Spleen (tissue), 7 donors: ENCODE results near the gene SHMT2.

Experiments used
- POLR2A ChIP-seq, 3 donors: fragments of 450-650 bp; IDR thresholded peaks; one replicate each; pipeline ENCODE4 v1.5.1; 2017; ENCODE audit warnings: antibody characterized with exemption in 3 of 3, mild to moderate bottlenecking in 1 of 3
- POLR2AphosphoS5 ChIP-seq, 3 donors: sonication (generic); formaldehyde crosslinking; IDR thresholded peaks; one replicate each; pipeline ENCODE4 v1.5.1; 2017; ENCODE audit warnings: antibody characterized with exemption in 3 of 3
- TF ChIP-seq, protein P1 (sequence below), 11 experiments: fragments of 200-600 bp in 7 of 11; fragments of 450-650 bp in 4 of 11; sonication (generic) in 4 of 11; IDR thresholded peaks in 8 of 11; conservative IDR thresholded peaks in 3 of 11; 1 replicate in 7 of 11; 2 replicates in 4 of 11; pipeline versions ENCODE4 v1.4.0 to v1.8.0; 2016 to 2021; ENCODE audit warnings: antibody characterized with exemption in 11 of 11, inconsistent platforms in 4 of 11, mild to moderate bottlenecking in 1 of 11
- donor health status: DM: no; HTN: no; CAD: no; lungs with moderate emphysema.
- donor health status: DM: no; HTN: no; CAD: no.
- donor health status: DM: no; HTN: no; CAD: no.

- TF ChIP-seq, protein P1, sequence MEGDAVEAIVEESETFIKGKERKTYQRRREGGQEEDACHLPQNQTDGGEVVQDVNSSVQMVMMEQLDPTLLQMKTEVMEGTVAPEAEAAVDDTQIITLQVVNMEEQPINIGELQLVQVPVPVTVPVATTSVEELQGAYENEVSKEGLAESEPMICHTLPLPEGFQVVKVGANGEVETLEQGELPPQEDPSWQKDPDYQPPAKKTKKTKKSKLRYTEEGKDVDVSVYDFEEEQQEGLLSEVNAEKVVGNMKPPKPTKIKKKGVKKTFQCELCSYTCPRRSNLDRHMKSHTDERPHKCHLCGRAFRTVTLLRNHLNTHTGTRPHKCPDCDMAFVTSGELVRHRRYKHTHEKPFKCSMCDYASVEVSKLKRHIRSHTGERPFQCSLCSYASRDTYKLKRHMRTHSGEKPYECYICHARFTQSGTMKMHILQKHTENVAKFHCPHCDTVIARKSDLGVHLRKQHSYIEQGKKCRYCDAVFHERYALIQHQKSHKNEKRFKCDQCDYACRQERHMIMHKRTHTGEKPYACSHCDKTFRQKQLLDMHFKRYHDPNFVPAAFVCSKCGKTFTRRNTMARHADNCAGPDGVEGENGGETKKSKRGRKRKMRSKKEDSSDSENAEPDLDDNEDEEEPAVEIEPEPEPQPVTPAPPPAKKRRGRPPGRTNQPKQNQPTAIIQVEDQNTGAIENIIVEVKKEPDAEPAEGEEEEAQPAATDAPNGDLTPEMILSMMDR (IDR thresholded peaks at IDR 0.05 in 8 of 11, conservative IDR thresholded peaks at IDR 0.05 in 3 of 11), result no peak
- TF ChIP-seq POLR2A (IDR thresholded peaks at IDR 0.05), result no peak
- no peak for TF ChIP-seq POLR2AphosphoS5 (IDR thresholded peaks at IDR 0.05)
These were observed 41.5 kb downstream of the SHMT2 start for GRCh38 chr12:57270966-57271470.
